ENCODE results near the gene TBC1D10B.

DNA sequence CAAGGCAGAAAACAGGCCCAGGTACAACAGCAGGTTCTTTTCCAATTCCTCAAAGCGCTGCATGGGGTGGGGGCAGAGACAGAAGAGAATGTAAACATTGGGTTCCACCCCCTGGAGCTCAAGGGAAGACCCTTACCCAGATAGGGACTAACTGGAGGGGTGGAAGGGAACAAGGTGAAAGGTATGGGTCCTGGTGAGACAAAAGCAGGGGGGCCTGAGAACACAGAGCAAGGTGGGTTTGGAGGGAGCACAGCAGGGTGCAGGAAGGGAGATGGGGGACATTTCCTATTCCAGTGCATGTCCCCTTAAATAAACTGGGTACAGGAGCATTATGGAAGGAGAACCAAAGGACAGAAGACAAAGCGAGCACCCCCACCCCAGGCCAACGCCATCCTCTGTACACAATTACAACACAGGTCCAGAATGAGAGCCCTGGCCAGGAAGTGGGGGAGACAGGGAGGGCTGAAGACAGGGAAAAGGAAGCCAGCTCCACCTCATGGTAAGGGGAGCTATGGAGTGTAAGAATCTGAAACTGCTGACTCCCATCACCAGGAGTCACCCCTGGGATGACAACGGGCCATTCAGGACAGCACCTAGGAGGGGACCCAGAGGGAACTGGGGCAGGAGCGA, 13.1 kb downstream of the TBC1D10B start:
- TF ChIP-seq, protein P1, sequence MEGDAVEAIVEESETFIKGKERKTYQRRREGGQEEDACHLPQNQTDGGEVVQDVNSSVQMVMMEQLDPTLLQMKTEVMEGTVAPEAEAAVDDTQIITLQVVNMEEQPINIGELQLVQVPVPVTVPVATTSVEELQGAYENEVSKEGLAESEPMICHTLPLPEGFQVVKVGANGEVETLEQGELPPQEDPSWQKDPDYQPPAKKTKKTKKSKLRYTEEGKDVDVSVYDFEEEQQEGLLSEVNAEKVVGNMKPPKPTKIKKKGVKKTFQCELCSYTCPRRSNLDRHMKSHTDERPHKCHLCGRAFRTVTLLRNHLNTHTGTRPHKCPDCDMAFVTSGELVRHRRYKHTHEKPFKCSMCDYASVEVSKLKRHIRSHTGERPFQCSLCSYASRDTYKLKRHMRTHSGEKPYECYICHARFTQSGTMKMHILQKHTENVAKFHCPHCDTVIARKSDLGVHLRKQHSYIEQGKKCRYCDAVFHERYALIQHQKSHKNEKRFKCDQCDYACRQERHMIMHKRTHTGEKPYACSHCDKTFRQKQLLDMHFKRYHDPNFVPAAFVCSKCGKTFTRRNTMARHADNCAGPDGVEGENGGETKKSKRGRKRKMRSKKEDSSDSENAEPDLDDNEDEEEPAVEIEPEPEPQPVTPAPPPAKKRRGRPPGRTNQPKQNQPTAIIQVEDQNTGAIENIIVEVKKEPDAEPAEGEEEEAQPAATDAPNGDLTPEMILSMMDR (IDR thresholded peaks at IDR 0.05) = no peak
- no peak for TF ChIP-seq POLR2A (IDR thresholded peaks at IDR 0.05)

Data from prostate gland (tissue), 2 donors.